ENCODE results near the gene ALKBH3.

- TF ChIP-seq POLR2A (IDR thresholded peaks at IDR 0.05; ENCODE audit: low read depth, low read length), result no peak
- TF ChIP-seq, protein P1, sequence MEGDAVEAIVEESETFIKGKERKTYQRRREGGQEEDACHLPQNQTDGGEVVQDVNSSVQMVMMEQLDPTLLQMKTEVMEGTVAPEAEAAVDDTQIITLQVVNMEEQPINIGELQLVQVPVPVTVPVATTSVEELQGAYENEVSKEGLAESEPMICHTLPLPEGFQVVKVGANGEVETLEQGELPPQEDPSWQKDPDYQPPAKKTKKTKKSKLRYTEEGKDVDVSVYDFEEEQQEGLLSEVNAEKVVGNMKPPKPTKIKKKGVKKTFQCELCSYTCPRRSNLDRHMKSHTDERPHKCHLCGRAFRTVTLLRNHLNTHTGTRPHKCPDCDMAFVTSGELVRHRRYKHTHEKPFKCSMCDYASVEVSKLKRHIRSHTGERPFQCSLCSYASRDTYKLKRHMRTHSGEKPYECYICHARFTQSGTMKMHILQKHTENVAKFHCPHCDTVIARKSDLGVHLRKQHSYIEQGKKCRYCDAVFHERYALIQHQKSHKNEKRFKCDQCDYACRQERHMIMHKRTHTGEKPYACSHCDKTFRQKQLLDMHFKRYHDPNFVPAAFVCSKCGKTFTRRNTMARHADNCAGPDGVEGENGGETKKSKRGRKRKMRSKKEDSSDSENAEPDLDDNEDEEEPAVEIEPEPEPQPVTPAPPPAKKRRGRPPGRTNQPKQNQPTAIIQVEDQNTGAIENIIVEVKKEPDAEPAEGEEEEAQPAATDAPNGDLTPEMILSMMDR (IDR thresholded peaks at IDR 0.05; ENCODE audit: extremely low read depth in 1 of 2, insufficient read depth in 1 of 2, low read depth in 1 of 2, low read length in 2 of 2), result no peak
These were observed 12.2 kb downstream of the ALKBH3 start for GRCh38 chr11:43892851-43893250.

All from endothelial cell of umbilical vein (primary cell).